Hematopoietic multipotent progenitor cell treated with erythropoietin and hydrocortisone succinate and interleukin-3 and kit ligand, for 17 days (in vitro differentiated cells): ENCODE data around the gene MAPK1.
"Not testable (repeated sequence)": the region's sequence is repeated elsewhere in the genome, so short reads cannot be mapped to it uniquely, and the experiment has no call there.

Experiments used
- DNase-seq: peaks from one replicate; pipeline ENCODE4 v3.0.0-alpha.2; 2015; ENCODE audit warnings: low spot score

The MAPK1 gene

GRCh38 chr22:21754523-21754922, 112.9 kb downstream of the MAPK1 start:
- DNase-seq = peak; percentile 49

- no peak for DNase-seq
These were observed 113.9 kb downstream of the MAPK1 start for GRCh38 chr22:21753374-21754111.

GRCh38 chr22:21752276-21752675, 115.2 kb downstream of the MAPK1 start:
- DNase-seq = no peak

GRCh38 chr22:21745948-21746347, 121.5 kb downstream of the MAPK1 start:
- DNase-seq = no peak

- not testable (repeated sequence) for DNase-seq
These were observed 122.5 kb downstream of the MAPK1 start for GRCh38 chr22:21744917-21745316.

- no peak for DNase-seq
These were observed 125.7 kb downstream of the MAPK1 start for GRCh38 chr22:21741790-21742189.

GRCh38 chr22:21741059-21741458, 126.4 kb downstream of the MAPK1 start:
- DNase-seq = no peak

- DNase-seq = no peak
These were observed 127.5 kb downstream of the MAPK1 start for GRCh38 chr22:21739828-21740377.

GRCh38 chr22:21738966-21739365, 128.5 kb downstream of the MAPK1 start:
- no peak for DNase-seq

GRCh38 chr22:21738081-21738480, 129.4 kb downstream of the MAPK1 start:
- DNase-seq = no peak

- DNase-seq = no peak
These were observed 130.5 kb downstream of the MAPK1 start for GRCh38 chr22:21736948-21737347.

- no peak for DNase-seq
These were observed 131.3 kb downstream of the MAPK1 start for GRCh38 chr22:21736084-21736642.

GRCh38 chr22:21735200-21736083, 132.0 kb downstream of the MAPK1 start, which contains the start of gene YPEL1:
TSS of gene YPEL1 (minus strand) at chr22:21735794. CDS start at chr22:21710744, 25,050 bp downstream.
- DNase-seq = peak; percentile 85

- DNase-seq = no peak
These were observed 132.8 kb downstream of the MAPK1 start for GRCh38 chr22:21734540-21735199.

GRCh38 chr22:21731503-21731902, 135.9 kb downstream of the MAPK1 start:
- no peak for DNase-seq

GRCh38 chr22:21730535-21731308, 136.7 kb downstream of the MAPK1 start:
- no peak for DNase-seq

- not testable (repeated sequence) for DNase-seq
These were observed 138.3 kb downstream of the MAPK1 start for GRCh38 chr22:21729184-21729583.

GRCh38 chr22:21728270-21728669, 139.2 kb downstream of the MAPK1 start:
- no peak for DNase-seq

- no peak for DNase-seq
These were observed 139.7 kb downstream of the MAPK1 start for GRCh38 chr22:21727768-21728167.

GRCh38 chr22:21727159-21727558, 140.3 kb downstream of the MAPK1 start:
- no peak for DNase-seq

GRCh38 chr22:21726650-21727049, 140.8 kb downstream of the MAPK1 start:
- DNase-seq = no peak
